GM19351 (cell line): ENCODE measurements around the gene HTRA3.
A peak's percentile ranks its signal among the peaks of the same experiment; 100 is the strongest.

Source experiments
- ATAC-seq: cut with Tn5 transposase; IDR thresholded peaks from one replicate; pipeline ENCODE4 v1.9.1; 2021; ENCODE audit warnings: mild to moderate bottlenecking, moderate library complexity; ENCODE audit not compliant: unreplicated experiment

Gene HTRA3

DNA sequence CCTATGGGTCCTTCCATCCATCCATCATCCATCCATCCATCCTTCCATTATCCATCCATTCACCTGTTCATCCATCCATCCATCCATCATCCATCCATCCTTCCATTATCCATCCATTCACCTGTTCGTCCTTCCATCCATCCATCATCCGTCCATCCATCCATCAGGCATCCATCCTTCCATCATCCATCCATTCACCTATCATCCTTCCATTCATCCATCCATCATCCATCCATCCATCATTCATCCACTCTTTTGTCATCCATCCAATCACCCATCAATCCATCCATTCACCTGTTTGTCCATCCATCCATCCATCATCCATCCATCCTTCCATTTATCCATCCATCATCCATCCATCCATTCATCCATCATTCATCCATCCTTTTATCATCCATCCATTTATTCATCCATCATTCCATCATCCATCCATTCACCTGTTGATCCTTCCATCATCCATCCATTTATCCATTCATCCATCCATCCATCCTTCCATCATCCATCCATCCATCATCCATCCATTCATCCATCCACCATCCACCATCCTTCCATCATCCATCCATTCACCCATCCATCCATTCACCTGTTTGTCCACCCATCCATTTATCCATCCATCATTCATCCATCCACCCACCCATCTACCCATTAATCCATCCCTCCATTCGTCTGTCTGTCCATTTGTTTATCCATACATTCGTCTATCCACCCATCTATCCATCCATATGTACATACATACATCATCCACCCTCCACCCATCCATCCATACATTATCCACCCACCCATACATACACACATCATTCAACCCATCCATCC, 35.7 kb upstream of the HTRA3 start:
- no peak for ATAC-seq

- ATAC-seq = no peak
Measured at GRCh38 chr4:8234715-8235114, 34.8 kb upstream of the HTRA3 start.

GRCh38 chr4:8235224-8235623, 34.3 kb upstream of the HTRA3 start:
- ATAC-seq = no peak

DNA sequence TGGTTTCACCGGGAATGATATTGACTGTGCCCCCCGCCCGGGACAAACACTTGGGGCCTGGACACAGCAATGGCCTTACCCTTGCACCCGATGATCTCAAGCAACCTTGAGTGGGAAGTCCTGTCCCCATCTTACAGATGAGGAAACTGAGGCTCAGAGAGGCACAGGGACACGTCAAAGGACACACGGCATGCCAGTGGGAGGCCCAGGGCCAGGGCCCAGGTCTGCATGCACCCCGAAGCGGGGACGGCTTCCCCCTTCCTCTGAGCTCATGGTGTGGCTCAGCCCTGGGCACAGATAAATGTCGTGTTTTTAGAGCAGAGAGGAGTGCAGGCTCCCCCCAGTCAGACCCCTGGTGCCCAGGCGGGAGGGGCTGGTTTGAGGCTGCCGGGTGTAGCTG, 33.9 kb upstream of the HTRA3 start:
- ATAC-seq = no peak

GRCh38 chr4:8236106-8236919, 33.2 kb upstream of the HTRA3 start:
- no peak for ATAC-seq

DNA sequence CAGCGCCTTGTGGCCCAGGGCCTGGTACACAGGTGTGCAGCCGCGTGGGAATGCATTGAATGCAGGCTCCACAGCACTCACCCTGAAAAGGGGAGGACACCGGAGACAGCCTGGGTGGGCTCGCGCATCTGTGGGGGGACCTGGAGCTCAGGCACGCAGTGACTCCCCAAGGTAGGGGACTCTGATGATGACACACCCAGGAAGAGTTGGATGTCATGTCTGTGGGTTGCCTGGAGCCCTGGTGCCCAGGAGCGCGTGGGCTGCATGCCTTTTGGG, 32.7 kb upstream of the HTRA3 start:
- no peak for ATAC-seq

DNA sequence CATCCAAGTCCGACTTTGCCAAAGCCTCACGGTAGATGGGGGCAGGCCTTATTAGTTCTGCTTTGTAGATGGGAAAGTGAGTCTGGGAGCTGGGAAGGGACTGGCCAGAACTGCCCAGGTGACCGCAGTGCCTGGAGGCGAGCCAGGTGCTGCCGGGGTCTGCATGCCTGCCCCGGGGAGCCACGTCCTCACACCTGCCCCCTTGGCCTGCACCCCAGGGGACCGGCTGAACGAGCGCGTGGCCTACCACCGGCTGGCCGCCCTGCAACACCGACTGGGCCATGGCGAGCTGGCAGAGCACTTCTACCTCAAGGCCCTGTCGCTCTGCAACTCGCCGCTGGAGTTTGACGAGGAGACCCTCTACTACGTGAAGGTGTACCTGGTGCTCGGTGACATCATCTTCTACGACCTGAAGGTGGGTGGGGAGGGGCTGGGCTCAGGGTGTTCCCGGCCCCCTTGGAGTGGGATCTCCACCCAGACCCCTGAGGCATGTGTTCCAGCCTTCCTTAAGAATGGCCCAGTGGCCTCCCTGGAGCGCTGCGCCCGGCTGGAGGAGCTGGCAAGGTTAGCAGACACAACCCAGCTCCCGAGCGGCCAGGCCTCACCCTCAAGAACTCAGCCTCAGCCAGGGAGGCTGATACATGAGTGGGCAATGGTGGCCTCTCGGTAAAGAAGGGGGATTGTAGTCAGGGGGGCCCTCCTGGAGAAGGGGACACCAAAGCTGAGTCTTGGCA, 32.1 kb upstream of the HTRA3 start:
- ATAC-seq = no peak

DNA sequence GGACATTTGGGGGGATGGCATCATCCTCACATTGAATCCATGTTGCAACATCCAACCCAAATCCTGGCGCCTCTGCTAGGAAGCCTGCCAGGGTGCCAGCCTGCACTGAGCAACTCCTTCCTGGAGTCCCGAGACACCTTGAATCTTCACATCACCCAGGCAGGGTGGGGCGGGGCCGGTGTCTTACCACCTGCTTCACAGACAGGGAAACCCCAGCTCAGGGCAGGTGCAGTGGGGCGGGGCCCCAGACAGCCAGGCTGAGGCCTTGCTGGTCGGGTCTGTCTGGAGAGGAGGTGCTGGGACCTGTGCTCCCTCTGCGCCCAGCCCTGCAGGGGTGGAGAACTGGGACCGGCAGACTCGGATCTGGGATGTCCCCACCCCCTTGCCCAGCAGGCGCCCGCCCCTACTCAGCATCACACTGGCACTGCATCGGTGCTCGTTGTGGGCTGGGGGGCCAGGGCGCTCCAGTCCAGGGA, 31.5 kb upstream of the HTRA3 start:
- ATAC-seq = peak; percentile 26

- ATAC-seq = peak; percentile 40
Measured at GRCh38 chr4:8238515-8239053, 31.0 kb upstream of the HTRA3 start.

- ATAC-seq = no peak
Measured at GRCh38 chr4:8239226-8239625, 30.3 kb upstream of the HTRA3 start.

GRCh38 chr4:8239661-8240060, 29.9 kb upstream of the HTRA3 start:
- no peak for ATAC-seq

DNA sequence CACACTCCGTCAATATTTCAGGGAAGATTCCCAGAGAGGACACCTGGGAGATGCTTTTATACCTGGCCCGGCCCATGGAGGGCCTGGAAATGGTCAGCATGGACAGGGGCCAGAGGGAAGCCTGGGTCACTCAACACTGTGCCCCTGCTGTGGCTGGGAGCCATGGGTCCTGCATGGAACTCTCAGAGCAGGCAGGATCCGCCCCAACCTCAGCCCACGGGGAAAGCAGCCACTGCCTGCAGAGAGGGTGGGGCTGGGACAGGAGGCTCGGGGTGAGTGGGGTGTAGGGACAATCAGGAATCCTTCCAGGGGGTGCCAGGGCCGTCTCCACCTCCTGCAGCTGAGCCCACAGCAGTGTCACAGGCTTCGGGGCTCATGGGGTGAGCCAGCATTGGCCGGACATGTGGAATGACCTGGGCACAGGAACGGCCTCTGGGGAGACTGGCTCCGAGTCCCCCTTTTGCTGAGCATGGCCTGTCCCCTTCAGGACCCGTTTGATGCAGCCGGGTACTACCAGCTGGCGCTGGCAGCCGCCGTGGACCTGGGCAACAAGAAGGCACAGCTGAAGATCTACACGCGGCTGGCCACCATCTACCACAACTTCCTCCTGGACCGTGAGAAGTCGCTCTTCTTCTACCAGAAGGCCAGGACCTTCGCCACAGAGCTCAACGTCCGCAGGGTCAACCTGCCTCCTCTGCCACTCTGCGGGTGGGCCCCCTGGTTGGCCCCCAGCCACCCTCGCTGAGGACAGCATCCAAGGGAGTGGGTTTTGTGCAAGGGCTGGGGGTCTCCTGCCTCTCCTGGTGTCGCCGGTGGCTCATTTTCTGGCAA, 29.1 kb upstream of the HTRA3 start:
- no peak for ATAC-seq

- no peak for ATAC-seq
Measured at GRCh38 chr4:8241211-8241779, 28.3 kb upstream of the HTRA3 start.

GRCh38 chr4:8241895-8242696, 27.5 kb upstream of the HTRA3 start:
- ATAC-seq = peak; percentile 81

- ATAC-seq = no peak
Measured at GRCh38 chr4:8242782-8243560, 26.6 kb upstream of the HTRA3 start.

DNA sequence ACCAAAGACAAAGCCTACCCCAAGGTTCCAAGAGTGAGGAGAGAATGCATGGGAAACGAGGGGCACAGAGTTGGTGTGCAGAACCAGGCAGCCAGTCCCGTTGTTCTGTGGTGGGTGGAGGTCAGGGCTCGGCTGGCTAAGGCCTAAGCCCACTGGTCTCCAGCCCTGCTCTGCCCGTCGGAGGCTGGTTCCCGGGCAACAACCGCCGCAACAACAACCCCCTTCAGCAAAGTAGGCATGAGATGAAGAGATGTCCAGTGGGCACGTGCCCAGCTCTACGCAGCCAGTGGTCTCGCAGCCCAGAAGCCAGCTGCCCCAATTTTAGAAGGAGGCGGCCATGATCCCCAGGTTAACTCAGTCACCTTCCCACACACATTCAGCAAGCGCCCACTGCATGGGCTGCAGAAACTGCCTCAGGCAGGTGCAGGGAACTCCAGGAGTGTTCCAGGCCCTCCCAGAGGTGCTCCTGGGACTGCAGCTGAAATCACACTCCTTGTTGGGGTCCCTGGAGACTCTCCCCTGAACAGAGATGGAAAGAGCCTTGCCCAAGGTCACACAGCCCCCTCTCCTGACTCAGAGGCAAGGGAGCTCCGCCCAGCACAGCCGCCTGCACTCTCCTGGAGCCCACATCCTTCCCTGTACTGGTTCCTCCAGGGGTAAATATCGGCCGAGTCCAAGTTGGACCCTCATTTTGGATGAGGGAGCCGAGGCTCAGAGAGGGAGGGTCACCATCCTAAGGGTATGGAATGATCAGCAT, 25.4 kb upstream of the HTRA3 start:
- ATAC-seq = no peak

GRCh38 chr4:8244931-8245460, 24.6 kb upstream of the HTRA3 start:
- ATAC-seq = no peak
